SW 1271 (cell line): ENCODE measurements around the gene MYCT1.
"Not testable (repeated sequence)": the region's sequence is repeated elsewhere in the genome, so short reads cannot be mapped to it uniquely, and the experiment has no call there.

ENCODE experiments used
- DNase-seq, 2 experiments: peaks; one replicate each; lab custom pipeline; 2025; lab: John Stamatoyannopoulos, UW

MYCT1 gene, protein sequence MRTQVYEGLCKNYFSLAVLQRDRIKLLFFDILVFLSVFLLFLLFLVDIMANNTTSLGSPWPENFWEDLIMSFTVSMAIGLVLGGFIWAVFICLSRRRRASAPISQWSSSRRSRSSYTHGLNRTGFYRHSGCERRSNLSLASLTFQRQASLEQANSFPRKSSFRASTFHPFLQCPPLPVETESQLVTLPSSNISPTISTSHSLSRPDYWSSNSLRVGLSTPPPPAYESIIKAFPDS

DNA sequence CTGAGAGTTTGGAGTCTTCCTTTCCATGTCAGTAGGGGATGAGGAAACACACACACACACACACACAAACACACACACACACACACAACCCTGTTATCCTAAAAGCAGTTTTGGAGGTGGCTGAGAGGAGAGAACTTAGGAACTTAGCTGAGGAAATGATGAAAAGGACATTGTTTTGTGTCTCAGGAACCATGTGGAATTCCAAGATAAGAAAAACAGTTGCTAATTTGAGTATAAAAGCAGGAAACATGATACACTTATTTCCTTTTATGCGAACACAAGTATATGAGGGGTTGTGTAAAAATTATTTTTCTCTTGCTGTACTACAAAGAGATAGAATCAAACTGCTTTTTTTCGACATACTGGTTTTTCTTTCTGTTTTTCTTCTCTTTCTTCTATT, at the start of gene MYCT1:
MYCT1 (plus strand) TSS at position 264 of the 400 bp plus-strand sequence; CDS start at position 270, 6 bp downstream.
- DNase-seq, result no peak

DNA sequence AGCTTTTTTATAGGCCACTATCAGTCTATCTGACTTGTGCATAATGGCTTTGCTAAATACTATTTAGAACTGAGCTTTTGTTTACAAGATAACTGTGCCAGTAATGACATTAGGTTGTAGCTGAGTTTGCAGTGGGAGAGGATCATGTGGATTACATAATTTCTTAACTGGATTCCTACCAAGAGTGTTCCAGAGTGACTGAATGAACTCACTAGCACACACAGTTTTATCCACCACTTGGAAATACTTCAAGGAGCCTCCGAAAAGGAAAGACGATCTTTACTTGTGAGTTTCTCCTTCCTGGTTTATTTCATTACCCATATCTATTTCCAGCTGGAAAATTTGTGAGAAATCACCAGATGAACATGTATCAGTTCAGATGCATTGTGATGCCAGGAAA, 49.6 kb upstream of the MYCT1 start:
- no peak for DNase-seq

DNA sequence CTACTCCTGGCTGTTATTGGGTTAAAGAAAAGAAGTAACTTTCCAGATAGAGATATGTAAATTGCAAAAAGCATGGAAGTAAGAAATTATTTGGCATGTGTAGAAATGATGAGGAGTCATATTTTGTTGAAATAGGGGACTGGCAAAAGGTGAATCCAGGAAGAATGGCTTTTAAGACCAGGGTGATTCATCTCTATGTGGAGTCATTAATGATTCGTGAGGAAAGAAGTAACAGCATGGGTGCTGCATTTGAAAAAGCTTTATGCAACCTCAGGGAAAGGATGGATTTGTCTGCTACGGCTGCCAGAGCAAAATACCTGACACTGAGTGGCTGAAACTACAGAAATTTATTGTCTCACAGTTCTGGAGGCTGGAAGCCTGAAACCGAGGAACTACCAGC, 45.7 kb upstream of the MYCT1 start:
- no peak for DNase-seq

DNA sequence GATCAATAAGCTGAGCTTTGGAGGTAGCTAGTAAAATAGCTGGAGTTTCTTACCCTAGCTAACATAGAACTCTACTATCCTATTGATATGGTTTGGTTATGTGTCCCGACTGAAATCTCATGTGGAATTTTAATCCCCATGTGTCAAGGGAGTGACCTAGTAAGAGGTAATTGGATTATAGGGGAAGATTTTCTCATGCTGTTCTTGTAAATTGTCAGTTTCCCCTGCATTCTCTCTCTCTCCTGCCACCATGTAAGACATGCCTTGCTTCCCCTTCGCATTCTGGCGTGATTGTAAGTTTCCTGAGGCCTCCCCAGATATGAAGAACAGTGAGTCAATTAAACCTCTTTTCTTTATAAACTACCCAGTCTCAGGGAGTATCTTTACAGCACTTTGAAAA, 35.9 kb upstream of the MYCT1 start:
- DNase-seq, result no peak

DNA sequence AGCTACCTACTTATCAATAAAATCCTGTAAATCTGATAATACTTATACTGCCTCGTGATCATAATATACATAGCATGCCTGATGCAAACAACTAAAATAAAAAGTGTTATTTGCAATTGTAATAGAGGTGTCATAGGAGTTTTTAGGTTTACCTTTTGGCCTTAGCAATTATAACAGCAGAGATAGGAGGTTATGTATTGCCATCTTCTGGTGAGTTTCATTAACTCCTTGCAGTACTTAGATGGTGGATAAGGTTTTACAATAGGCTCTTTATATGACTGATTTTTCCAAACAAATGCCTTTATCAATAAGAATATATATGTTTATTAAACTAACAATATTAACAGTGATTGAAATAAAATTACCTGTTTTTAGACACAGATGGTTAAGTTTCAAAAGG, 27.8 kb upstream of the MYCT1 start:
- DNase-seq, result peak in 1 of 2 experiments; percentile 28

DNA sequence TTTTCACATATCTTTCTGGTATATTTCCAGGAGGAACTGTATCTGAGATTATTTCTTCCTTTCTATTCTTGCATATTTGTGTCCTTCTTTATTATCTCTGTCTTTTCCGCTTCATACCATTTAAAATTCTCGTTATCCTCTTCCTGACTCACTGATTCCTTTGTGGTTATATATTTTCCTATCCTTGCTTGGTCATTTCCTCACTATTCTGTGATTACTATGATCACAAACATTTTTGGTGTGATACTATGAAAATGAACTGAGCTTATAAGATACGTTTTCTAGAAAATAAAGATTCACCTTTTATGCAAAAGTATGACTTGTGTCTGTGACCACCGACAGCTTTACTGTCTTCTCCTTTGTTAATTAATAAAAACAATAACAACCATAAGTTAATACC, 26.5 kb upstream of the MYCT1 start:
- no peak for DNase-seq

DNA sequence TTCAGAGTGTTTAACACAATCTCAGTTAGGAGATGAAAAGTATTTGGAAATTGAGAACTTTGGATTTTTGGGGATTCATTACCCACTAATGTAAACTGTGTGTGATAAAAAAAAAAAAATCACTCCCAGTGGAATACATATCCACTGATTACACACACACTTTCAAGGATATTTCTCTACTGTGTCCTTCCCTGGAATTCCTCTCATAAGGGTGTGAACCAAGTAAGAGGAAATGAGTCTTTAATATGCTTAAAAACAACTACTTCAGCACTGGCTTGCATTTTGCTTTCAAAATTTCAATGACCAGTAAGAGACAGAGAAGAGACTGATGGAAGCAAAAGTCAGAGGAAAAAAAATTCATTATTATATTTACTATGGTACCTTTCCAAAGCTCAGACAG, 24.5 kb upstream of the MYCT1 start:
- no peak for DNase-seq

DNA sequence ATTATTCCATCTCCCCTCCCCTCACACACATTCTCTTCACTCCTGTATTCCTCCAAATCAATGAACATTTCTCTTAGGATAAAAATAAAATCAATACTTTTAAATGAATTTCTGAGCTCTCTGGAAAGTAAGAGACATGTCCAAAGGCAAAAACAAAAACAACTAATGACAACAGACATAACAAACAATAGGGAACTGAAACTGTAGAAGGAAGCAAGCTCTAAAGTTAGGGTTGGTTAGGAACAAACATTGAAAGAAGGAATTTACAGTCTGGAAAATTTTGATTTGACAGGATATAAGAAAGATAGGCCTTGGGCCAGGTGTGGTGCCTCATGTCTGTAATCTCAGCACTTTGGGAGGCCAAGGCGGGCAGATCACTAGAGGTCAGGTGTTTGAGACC, 17.5 kb upstream of the MYCT1 start:
- no peak for DNase-seq

DNA sequence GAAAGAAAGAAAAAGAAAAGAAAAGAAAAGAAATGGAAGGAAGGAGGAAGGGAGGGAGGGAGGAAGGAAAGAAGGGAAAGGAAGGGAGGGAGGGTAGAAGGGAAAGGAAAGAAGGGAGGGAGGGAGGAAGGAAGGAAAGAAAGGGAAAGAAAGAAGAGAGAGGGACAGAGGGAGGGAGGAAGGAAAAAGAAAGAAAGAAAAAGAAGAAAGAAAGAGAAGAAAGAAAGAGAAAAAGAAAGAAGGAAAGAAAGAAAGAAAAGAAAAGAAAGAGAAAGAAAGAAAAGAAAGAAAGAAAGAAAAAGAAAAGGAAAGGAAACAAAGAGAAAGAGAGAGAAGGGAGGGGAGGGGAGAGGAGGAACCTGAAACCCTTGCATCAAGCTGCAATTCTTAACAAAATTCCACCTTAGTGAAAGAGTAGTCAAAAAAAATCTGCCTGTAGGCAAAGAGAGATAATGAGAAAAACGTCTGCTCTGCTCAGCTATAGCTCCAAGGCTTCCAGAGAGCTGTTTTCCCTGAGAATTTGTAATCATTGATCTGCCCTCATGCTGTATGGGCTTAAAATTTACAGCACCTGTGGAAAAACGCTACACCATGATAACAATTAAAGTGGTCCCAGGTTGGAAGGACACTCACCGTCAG, 16.7 kb upstream of the MYCT1 start:
- no peak for DNase-seq

DNA sequence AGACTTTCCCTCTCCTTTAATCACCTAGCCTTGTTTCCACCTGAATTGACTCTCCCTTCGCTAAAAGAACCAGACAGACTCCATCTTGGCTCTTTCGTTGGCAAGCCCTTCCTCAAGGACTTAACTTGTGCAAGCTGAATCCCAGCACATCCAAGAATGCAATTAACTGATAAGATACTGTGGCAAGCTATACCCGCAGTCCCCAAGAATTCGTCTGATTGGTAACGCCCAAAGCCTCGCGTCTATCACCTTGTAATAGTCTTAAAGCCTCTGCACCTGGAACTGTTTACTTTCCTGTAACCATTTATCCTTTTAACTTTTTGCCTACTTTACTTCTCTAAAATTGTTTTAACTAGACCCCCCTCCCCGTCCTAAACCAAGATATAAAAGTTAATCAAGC, 15.6 kb upstream of the MYCT1 start:
- DNase-seq, result no peak

DNA sequence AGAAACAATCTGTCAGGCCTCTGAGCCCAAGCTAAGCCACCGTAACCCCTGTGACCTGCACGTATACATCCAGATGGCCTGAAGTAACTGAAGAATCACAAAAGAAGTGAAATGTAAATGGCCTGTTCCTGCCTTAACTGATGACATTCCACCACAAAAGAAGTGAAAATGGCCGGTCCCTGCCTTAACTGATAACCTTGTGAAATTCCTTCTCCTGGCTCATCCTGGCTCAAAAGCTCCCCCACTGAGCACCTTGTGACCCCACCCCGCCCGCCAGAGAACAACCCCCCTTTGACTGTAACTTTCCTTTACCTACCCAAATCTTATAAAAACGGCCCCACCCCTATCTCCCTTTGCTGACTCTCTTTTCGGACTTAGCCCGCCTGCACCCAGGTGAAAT, 14.8 kb upstream of the MYCT1 start:
- not testable (repeated sequence) for DNase-seq

DNA sequence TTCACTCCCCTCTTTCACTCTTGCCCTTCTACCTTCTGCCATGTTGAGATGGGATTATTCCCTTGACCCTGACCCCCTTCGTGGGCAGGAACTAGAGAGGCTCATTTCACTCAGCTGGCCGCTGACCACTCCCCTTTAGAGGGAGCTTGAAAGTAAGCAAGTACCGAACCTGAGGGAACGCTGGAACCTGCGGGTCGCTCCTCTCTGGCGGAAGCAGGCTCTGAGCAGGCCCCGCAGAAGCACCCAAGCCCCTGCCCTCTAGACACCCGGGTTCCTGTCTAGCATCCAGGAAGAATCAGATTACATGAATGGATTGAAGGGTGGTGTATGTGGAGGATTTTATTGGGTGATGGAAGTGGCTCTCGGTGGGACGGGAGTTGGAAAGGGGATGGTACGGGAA, 11.9 kb upstream of the MYCT1 start:
- DNase-seq, result no peak

DNA sequence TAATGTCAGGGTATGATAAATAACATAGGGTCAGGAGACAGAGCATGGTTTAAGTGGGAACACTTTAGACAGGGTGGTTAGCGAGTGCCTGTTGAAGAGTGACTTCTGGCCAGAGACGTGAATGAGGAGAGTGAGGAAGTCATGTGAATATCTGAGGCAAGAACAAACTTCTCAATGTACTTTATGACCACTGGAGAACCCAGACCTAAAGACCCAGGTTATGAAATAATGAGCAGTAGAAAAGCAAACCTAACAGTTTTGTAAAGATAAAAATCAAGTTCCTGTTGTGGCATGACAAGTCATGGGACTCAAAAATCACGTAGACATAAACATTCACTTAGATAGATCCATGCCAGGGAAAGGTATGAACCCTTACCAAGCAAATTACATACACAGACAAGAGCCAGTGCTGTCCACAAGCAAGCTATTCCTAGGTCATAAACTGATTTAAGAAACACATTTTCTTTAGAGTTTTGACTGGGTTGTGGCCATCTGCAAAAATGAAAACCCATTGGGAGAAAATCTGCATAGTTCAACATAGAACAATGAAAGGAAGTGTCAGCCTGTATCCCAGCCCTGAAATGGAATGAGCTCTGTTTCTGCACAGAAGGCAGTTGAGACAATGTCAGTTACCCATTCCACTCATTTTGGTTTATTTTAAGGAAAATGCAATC, 2.2 kb upstream of the MYCT1 start:
- no peak for DNase-seq

DNA sequence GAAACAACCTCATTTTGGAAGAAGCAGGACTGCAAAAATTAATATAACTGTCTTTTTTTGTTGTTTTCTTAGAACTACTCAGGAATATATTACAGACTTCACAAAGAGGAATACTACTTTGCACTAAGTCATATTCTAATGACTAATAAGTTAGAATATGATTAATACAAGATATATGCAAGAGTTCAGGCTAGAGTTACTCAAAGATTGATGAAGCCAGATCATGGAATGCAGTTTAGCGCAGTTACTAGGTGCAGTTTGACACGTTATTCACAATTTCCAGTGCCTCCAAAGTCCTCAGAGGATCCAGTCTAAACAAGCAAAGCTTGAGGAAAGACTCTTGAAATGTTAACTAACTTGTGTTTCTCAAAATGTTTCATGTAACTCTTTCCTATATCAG, 1.2 kb upstream of the MYCT1 start:
- no peak for DNase-seq

DNA sequence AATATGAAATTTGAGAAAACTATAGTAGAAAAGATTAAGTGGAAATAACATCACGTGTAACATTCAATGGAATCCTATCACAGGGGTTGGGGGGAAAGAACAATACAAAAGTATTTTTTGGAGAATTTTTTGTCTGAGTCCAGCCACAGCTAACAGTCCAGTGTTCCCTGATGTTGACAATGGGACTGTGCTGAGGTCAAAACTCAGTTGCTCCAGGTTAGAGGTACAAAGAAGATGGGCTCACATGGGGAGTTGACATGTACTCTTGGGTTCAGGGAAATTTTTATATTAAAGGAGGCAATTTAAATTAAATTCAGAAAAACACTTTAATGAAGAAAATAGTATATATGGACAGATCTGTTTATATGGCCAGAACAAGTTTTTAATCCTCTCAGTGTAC, 995 bp downstream of the MYCT1 start:
- no peak for DNase-seq

DNA sequence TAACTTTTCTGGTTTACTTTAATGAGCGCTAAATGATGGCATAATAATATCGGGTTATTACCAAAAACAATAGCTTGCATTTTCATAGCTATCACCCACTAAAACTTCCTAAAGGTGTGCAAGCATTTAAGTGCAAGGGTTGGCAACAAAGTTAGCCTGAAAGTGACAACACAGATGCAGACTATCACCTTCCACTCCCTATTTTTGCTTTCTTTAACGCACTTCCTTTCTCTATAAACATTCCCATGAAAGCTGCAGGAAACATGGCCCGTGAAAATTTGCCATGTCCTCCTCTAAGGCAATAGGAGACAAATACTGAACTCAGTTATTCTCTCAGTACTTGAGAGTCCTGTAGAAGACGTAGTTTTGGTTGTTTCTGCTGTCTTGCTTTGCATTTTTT, 2.7 kb downstream of the MYCT1 start:
- DNase-seq, result no peak

DNA sequence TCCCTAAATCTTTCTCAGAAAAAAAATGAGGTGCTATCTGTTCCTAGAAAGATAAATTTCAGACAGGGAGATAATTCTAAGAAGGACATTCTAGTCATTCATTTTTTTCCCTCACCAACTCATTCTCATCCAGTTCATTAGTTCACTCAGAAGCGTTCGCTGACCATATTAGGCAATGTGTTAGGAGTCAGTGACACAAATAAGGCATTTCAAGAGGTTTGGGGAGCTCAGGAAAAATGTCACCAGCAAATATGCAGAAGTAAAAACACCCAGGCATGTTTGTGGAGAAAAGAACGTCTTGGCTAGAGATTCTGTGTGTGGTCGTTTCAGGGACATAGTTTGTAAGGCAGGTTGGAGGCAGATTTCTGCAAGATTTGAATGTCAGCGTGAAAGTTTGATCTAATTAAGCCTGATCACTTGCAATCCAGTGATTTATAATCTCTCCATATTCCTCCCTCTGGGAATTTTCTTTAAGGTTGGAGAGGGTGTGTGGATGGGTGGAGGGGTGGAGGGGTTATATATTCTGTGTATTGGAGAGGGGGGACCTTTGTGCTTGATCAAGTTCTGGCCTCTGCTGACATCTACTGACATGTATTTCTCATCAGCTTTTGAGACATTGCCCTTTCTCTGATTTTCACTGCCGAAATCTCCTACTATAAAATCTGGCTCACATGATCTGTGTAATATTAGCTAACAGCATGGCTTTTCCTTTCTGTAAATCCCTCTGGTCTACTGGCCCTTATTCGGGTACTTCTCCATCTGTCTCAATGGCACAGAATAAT, 3.6 kb downstream of the MYCT1 start:
- DNase-seq, result no peak

DNA sequence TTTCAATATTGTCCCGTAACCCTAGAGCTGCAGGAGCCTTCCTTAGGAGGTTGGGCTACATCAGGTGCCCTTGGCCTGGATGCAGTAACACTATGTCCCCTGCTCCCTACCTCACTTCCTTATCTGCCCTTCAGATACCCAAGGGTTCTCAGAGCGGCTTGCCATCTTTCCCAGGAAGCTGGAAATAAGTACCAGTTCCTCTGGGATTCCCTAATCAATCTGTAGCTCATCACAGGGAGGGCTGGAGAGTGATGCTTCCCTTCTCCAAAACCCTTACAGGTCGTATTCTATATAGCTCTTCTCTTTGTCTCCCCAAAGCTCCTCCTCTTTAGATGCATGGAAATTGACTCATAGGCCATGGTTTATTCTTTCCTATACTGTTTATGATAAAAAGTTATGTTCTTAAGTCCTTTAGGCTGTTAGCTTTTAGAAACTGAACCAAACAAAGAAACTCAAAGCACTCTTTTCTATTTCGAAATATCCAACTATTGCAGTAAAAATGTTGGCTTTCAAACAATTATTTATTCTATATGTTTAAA, 4.2 kb downstream of the MYCT1 start:
- DNase-seq, result no peak

DNA sequence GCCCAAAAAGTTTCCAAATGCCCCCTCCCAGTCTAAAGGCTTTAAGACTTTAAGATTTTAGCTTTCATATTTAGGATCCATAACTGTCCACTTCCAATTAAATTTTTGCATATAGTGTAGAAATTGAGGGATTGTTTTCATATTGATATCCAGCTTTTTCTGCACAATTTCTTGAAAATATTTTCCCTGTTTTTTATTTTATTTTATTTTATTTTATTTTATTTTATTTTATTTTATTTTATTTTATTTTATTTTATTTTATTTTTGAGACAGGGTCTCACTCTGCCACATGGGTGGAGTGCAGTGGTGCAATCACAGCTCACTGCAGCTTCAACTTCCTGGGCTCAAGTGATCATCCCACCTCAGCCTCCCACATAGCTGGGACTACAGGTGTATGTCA, 6.1 kb downstream of the MYCT1 start:
- DNase-seq, result not testable (repeated sequence)

DNA sequence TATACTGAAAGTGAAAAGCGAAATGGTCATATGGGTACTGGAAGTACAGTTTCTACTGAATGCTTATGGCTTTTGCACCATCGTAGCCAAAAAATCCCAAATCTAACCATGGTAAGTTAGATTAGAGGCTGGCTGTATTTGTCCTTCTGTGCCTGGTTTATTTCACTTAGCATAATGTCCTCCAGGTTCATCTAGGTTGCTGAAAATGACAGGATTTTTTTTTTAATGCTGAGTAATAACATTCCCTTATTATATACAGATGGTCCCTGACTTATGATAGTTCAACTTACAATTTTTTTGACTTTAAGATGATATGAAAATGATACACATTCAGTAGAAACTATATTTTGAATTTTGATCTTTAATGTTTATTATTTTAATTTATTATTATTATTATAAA, 7.6 kb downstream of the MYCT1 start:
- DNase-seq, result no peak

DNA sequence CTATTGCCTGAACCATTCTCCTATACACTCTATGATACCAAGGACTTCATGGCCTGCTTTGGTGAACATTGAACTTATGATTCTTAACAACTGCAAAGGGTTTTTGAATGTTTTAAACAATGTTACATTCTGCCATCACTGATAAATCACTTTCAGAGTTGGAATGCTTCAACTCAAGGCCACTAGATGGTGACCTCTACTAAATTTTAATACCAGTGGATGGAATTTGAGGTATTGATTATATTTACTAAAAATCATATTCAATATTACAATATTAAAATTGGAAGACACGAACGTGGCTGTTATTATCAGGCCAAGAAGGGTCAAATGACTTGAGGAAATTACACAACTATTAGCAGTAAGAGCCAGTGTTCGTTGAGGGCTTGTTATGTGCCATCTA, 18.6 kb downstream of the MYCT1 start:
- DNase-seq, result no peak

DNA sequence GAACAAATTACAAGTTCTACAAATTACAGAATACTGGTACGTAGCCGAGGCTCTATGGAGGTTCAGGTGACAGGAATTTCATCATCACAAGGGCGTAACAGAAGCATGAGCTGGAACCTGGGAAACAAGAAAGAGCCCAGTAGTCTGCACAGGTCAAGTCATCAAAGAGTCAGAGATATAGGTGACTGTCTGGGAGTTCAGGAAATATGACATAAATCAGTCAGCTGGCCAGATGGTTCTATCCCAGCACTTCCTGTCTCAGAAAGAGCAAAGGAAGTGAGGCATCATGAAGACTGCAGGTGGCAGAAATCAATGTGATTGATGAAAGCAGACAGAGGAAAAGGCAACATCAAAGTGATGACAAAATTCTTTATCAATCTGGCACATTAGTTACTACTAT, 23.3 kb downstream of the MYCT1 start:
- DNase-seq, result peak; percentile 63 to 64

DNA sequence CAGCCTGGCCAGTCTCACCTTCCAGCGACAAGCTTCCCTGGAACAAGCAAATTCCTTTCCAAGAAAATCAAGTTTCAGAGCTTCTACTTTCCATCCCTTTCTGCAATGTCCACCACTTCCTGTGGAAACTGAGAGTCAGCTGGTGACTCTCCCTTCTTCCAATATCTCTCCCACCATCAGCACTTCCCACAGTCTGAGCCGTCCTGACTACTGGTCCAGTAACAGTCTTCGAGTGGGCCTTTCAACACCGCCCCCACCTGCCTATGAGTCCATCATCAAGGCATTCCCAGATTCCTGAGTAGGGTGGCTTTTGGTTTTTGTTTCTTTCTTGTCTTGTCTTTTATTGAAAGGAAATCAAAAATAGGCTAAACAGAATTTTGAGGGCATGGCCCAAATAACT, 24.3 kb downstream of the MYCT1 start:
- no peak for DNase-seq
